Measurements from ENCODE around the gene SRD5A3.
A peak's percentile ranks its signal among the peaks of the same experiment; 100 is the strongest.

SRD5A3 gene

DNA sequence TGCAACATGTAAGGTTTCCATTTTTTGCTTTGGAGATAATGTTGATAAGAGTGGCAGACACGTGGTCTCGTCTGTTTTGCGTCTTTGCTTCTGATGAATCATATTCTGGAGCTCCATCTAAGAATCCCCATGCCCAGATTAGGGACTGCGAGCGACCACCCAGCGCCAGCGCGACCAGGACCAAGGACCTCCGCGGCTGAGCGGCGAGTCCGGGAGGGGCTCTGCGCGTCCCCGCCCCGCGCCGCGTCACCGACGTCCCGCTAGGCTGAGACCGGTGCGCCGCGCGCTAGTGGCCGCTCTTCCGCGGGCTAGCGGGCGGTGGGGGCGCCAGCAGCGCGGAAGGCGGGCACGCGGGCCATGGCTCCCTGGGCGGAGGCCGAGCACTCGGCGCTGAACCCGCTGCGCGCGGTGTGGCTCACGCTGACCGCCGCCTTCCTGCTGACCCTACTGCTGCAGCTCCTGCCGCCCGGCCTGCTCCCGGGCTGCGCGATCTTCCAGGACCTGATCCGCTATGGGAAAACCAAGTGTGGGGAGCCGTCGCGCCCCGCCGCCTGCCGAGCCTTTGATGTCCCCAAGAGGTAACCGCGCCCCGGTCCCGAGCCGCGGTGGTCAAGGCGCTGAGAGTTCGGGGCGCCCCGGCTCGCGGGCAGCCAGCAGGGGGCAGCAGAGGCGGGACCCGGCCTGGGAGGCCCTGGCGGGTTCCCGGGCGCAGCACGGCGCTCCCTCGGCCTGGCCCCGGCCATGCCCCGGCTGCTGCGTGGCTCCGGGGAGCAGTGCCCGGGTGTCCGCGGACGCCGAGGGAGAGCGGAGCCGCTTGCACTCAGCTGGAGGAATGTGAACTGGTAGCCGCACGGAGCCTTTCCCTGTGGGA is at the start of gene SRD5A3:
Gene SRD5A3 (plus strand): TSS at position 263 of the 871 bp plus-strand sequence. CDS start 95 bp downstream, at position 358.
- peak; percentile 6 for DNase-seq

DNA sequence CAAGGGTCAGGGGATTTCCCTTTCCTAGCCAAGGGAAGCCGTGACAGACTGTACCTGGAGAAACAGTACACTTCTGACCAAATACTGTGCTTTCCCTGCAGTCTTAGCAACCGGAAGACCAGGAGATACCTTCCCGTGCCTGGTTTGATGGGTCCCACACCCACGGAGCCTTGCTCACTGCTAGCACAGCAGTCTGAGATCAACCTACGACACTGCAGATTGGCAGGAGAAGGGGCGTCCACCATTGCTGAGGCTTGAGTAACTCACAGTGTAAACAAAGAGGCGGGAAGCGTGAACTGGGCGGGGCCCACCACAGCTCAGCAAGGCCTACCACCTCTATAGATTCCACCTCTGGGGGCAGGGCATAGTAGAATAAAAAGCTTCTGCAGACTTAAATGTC is 48.7 kb upstream of the SRD5A3 start:
- no peak for DNase-seq

DNA sequence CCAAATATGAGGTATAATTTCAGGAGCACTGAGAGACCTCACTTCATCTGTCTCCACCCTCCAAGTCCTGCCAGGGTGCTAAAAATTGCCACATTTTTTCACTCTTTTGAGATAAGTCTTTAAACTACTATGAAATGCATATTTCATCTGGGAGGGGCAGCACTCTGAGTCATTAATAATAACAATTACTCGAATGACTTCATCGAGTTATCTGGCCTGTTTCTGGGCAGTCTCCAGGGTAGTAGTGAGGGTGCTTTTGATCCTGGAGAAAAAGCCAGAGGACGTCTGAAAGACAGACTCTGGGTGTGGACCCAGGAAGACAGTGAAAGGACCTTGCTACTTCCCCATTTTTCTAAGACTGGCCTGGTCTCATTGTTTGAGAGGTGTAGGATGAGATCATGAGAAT is 42.3 kb upstream of the SRD5A3 start:
- DNase-seq = no peak

DNA sequence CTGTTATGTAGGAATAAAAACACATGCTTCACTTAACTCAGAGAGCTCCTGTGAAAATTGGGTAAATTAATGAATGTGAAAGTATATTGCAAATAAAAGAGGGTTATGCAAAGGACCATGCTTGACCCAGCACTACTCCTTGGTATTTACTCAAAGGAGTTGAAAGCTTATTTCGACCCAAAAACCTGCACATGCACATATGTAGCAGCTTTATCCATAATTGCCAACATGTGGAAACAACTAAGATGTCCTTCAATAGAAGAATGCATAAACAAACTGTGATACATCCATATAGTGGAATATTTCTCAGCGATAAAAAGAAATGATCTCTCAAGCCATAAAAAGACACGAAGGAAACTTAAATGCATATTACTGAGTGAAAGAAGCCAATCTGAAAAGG is 41.7 kb upstream of the SRD5A3 start:
- DNase-seq = no peak

DNA sequence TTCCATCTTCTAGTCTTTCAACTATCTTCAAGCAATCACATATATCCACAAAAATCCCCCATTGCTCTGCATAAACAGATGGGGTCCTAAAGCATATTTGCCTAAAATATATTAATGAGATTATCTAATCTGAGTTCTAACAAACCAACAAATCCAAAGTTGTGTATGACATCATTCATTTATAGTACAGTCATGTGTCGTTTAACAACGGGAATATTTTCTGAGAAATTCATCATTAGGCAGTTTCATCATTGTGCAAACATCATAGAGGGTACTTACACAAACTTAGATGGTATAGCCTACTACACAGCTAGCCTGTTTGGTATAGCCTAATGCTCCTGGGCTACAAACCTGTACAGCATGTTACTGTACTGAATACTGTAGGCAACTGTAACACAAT is 38.0 kb upstream of the SRD5A3 start:
- DNase-seq = no peak

DNA sequence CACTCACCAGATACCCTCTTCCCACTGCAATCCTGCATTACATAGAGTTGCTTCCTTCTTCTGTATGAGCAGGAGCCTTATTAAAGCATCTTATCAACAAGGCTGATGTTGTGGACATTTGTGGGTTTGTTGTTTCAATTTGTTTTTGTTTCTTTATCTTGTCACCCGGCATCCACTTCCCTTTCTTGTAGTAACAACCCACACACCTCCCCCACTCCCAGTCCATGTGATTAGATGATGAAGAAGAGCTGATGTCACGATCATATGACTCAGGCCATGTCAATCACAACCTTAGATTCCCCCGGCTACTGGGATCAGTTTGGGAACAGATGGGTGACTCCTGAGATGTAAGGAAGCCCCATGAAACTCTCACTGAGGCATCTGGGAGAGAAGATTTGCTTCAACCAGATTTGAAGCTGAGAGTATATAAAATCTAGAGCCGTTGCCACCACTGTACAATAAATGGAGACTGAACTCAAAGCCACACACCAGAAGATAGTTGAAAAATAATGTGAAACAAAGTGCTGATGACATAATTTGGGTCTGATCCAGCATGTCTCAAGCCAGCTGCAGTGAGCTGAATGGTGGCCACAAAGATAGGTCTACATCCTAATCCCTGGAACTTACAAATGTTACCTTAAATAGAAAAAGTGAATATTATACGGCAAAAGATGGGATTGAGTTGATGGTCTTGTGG is 34.1 kb upstream of the SRD5A3 start:
- DNase-seq = no peak

DNA sequence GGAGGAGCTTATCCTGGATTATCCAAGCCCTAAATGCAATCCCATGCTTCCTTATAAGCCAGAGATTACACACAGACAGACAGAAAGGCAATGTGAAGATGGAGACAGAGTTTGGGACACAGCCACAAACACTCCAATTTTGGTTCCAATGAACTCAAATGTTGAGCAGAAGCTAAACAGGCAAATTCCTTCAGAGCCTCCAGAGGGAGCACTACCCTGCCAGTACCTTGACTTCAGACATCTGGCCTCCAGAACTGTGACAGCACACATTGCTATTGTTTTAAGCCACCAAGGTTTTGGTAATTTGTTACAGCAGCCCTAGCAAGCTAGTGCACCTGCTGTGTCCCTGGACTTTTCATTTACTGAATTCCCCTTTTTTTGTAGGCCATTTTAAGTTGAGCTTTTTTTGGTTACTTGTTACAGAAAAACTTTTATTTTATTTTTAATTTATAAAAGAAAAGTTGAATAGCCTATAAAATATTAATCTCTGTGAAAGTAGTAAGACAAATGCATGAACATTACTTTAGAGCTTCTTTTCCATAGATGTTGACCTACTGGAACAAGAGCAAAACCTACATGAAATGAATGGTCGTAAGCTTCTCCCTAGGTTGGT is 33.4 kb upstream of the SRD5A3 start:
- no peak for DNase-seq

DNA sequence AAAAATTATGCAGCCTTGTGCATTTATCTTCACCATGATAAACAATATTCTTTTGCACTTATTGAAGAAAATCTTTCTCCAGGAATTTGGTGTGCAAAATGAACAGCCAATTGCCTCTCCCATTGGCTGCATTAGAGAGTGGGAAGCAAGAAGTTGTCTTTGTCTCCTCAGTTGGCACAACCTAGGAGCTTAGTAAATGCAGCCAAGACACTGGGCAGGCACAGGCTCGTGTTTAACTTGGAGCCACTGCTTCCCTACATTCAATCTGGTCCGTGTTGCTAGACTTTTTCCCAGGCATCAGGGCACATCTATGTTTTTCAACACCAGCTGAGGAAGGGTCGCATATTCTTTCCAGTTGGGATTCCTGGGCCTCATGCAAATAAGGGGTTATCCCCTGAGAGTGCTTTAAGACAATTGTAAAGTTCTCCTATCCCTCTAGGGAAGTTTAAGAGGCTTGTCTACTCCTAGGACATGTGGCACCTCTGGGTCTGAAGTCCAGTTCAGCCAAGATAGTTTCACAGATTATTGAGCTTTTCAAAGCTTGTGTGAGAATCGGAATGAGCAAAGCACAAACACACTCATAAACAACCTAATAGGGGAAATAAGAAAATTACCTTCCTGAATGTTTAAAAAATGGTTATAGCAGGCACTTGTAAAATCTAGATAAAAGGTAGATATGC is 31.8 kb upstream of the SRD5A3 start:
- no peak for DNase-seq

DNA sequence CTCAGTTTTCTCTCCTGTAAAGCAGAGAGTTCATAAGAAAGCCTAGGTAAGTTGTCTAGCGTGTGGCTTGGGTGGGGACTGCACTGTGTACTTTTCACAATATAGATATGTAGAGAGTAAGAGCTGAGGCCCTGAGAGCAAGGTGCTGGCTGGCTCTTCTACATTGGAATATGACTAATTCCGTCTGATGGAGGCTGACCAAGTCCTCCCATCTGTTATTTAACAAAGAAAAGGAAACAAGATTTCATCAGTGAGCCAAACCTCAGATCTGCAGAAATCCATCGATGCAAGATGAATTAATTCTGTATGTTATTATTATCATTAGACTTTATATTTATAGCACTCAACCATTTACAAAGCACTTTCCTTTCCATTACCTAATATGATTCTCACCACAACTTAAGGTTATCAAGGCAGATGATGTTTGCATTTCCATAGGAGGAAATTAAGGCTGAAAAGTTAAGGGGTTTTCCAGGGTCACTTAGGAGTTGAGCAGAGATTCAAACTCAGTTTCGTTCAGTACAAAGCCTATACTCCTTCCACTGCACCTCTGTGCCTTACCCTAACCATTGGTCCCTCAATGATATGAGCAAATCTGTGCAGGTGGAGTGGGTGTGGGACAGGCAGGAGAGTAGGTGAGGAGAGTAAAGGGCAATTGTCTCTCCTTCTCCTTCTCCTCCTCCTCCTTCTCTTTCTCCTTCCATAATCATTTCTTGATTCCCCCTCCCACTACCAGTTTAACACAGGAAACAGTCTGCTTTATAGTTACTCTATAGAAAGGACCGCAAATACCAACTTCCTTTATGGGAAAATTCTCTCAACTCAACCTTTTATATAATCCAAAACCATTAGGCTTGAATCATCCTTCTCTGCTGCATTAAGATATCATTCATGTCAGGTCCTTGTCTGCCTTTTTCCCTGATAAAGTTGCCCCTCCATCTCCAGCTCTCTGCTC is 27.6 kb upstream of the SRD5A3 start:
- DNase-seq = no peak

DNA sequence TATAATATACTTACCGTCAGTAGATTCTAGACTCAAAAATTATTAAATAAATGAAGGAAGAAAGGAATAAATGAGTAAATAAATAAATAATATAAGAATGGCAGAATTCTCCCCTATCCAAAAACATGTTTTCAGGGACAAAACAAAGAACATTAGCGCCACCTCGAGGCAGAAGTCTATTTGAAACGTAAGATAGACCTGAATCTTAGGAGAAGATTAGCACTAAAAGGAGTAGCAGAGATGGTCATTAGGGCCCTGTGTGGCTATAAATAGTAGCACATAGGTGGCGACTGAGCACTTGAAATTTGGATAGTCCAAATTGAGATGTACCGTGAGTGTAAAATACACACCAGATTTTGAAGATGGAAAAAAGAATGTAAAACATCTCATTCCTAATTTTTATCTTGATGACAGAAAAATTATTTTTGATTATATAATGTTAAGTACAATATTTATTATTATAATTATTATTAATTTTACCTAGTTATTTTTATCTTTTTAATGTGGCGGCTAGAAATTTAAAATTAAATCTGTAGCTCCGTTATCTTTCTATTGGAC is 24.3 kb upstream of the SRD5A3 start:
- DNase-seq = peak; percentile 42

DNA sequence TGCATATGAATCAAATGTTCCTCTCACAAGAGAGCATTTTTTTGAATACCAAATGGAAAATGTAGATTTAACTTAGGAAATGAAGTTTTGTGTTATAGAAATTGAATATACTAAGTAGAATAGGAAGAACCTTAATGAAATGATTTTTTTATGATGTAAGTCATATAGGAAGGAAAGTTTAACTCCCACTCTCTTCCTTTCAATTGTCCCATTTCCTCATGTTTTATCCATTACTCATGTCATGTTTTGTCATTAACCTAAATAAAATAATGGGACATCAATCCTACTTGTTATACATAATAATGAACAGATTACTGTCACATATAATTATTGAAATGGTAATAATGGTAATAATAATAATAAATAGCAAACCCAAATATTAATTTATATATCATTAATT is 22.7 kb upstream of the SRD5A3 start:
- no peak for DNase-seq

DNA sequence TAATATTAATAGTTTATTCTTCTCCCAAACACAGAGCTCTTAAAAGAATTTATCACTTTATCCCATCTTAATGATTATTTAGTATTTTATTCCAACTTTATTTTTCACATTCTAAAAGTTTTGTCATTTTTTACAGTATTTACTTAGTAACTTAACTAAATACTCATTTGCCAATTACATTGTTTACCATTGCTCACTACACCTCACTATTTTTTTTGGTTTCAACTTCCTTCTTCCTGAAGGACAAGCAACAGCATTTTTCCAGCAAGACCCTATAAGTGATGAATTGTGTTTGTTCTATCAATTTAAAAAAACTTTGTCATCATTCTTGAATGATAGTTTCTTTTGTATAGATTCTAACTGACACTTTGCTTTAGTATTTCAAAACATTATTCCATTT is 19.4 kb upstream of the SRD5A3 start:
- no peak for DNase-seq

DNA sequence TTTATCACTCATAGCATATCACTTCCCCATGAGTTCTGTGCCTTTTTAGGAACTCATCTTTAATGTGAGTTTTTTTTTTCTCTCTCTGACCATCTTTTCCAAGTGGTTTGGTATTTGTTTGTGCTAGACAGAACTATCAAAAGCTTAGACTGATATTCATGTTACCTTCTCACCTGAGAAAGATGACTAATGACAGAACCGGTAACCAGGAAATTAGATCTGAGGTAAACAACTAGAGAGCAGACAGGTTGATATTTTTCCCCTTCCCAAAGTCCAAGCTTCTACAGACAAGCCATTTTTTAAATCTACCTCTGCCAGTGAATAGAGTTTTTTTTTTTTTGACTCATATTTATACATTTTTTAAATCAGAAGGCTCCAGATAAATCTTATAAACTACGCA is 17.0 kb upstream of the SRD5A3 start:
- DNase-seq = no peak

DNA sequence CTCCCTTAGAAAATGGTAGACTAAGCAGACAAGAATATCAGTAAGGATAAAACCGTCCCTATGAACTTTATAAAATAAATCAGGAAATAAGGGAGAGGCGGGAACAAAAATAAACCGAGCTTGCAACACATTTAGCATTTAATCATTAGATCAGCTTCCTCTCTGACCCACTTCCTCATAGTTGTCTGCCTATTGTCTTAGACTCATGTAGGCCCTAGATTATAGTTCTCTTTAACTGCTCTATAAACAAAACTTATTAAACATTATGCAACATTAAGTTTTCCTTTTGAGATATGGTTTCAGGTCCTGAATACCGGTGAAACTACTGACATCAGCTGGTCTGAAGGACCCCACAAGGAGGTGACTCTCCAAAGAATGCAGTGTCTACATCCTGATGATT is 15.8 kb upstream of the SRD5A3 start:
- no peak for DNase-seq

DNA sequence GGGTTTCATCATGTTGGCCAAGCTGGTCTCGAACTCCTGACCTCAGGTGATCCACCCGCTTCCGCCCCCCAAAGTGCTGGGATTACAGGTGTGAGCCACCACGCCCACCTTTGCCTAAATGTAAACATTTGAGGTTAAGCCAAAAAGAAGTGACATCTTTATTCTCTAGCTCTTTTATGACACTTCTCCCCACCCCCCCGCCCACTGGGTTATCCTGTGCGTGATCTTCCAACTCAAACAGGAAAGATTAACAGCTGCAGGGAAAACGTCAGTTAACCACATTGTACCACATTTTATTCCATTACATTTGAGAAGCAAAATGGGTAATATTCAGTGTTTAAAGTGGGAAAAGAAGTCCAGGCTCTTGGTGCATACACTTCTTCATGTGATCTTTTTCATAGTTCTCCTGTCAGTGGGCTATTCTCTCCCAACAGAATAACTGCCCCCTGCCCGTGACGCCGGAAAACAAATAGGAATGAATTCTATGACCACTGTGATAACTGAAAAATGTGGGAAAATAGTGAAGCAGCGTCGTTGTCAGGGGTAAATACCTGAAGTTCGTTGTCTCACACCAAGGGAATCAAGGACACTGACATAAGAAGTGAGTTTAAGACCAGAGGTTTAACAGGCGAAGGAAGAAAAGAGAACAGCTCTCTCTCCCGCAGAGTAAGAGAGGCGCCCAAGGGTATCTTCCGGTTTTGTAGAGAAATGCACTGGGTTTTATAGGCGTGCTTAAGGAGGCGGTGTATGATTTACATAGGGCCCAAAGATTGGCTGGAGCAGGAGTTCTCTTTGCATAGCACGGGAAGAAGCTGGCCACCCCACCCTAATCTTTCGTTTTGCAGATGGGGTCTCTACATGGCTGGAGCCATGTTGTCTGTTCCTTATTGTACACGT is 9.7 kb upstream of the SRD5A3 start:
- no peak for DNase-seq

DNA sequence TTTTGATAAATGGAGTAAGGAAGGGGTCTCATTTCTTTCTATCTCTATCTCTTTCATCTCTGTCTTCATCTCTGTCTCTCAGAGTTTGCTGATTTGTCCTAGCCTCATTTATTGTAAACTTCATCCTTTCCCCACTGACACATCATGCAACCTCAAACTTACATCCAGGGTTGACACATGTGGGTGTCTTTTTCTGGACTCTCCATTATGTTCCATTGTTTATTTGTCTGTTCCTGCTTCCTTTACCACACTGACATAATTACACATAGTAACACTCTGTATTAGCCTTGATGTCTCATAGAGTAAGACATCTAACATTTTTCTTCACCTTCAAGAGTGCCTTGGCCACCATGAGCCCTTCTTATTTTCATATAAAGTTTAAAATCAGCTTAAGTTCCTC is 8.1 kb upstream of the SRD5A3 start:
- DNase-seq = no peak

DNA sequence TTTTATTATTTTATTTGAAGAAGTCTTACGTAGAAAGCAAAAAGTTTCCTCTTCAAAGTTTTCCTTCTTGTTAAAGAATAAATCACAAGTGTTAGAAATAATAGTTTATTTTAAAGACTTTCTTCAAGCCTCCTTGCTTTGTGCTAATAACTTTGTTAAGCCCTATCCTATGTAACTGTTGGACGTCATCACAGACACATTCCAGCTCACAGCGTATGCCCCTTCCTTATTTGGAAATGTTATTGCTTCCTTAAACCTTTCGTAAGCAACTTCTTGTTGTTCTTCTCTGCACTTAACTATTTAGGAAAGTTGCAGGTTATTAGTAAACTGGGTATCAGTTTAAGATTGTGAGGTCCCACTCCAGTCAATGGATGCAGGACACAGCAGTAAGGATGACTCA is 7.6 kb upstream of the SRD5A3 start:
- no peak for DNase-seq

DNA sequence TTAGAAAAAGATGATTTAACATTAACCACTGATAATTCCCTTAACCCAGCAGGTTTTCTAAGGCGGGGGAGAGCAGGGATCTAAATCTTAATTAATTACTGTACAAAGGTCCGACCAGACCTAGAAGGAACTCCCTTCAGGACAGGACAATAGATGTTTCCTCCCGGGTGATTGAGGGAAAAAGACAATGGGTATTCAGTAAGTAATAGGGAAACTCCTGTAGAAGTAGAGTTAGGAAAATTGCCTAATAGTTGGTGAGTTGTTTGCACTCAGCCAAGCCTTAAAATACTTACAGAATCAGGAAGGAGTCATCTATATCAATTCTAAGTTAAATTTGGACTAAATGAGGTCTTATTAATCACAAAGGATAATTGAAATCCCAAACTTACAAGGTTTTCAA is 5.8 kb upstream of the SRD5A3 start:
- DNase-seq = no peak

DNA sequence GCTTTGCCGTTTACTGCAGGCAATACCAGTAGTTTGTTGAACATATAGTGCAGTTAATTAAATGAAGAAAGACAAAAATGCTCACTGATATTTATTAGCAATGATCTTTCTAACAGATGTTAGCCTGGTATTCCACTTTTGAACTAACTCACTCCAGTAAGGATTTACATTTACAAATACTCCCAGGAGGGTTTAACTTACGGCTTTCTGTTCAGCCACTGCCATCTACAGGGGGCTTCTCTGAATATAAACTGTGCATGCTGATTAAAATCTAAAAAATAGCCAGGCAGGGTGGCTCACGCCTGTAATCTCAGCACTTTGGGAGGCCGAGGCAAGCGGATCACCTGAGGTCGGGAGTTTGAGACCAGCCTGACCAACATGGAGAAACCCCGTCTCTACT is 2.2 kb upstream of the SRD5A3 start:
- no peak for DNase-seq

DNA sequence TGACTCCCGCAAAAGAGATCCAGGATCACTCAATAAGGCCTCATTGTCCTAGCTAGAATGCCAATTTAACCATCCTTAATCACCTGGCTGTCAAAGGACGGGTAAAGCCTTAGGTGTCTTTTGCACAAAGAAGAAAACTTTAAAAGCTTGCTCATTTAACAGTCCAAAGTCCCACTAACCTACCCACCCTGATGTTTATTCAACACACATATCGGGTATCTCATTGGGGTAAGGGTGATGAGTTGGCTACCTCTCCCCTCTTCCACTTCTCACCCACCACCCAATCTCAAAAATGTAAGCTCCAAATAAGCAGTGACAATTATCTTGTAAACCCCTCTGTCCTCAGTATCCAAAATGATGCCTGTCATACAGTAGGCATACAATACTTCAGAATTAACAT is 988 bp upstream of the SRD5A3 start:
- no peak for DNase-seq

DNA sequence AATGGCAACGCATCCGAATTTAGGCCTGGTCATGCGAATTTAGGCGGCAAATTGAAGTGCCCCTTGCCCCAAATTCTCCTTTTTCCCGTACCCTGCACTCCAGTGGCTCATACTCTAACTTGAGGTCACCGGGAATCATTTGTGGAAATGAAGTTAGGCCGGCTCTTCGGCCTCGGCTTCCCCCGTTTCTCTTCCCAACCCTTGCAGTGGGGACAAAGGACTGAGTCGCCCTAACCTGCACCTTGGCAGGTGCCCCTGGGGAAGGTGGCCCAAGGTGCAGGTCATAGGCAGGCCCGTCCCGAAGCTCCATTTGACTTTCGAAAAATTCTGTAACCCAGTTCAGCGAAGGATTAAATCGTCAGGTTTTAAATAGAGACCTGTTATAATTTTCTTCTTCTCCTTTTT is 811 bp downstream of the SRD5A3 start:
- DNase-seq = no peak

All from DMS 273 treated with DMSO at 0.1 percent for 48 hours (cell line).